Activated T-helper 1 cell treated with anti-CD3 and anti-CD28 coated beads, Interleukin-2, amount 50 U/mL, for 16 hours (primary cell): ENCODE data around the gene PDZD7.
A peak's percentile ranks its signal among the peaks of the same experiment; 100 is the strongest.

ENCODE experiments used
- DNase-seq, 2 donors: peaks; one replicate each; pipeline ENCODE4 v3.0.0-alpha.2; 2020; ENCODE audit warnings: low read depth in 1 of 2, low spot score in 1 of 2

The PDZD7 gene

DNA sequence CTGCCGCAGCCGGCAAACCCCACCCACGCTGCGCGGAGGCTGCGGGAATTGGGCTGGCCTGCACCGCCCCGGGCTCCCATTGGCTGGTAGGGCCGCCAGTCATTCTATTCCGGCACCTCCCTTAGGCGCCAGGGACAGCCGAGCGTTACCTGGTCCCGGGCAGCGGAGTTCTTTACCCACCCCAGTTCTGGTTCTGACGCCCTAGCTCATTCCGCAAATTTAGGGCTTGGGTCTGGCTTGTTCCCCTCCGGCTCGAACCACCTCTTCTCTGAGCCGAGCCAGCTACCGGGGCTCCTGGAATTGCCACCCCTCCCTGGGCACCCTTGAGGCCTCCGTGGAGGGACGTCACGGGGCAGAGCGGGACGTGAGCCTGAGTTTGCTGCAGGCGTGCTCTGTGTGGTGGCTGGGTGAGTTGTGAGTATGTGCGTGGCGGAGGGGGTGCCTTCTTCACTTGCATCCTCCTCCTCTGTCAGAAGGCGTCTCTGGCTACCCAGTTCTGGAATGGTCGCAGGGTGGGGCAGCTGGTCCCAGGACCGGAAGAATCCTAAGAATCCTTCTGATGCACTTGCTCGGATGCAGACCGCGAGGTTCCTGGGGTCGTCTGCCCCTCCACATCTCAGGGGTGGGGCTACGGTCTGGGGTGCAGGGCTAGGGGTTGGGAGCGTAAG, at the start of gene PDZD7, which contains the start of gene SFXN3:
TSS of gene PDZD7 (minus strand) at position 2 of the 668 bp plus-strand sequence. CDS start 910 bp downstream, outside the sequence.
TSS of gene SFXN3 (plus strand) at position 107 of the 668 bp plus-strand sequence. CDS start 3,461 bp downstream, outside the sequence.
- peak; percentile 93 to 95 for DNase-seq

DNA sequence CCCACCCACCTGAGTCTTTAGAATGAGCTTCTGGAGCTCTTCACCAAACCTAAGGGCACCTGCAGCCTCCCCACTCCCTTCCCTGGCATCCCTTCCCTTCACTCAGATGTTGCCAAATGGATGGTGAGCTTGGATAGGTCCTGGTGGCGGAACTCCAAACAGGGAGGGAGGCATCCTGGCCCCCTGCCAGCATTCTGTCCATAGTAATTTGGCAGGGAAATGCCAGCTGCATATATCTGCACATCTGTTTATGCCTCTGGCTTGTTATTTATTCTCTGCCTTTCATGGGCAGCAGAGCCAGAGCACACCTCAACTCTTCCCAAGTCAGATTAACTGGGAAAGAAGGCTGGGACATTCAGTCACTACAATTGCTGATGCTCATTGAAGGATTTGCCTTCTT, 48.9 kb upstream of the PDZD7 start:
- DNase-seq, result no peak

DNA sequence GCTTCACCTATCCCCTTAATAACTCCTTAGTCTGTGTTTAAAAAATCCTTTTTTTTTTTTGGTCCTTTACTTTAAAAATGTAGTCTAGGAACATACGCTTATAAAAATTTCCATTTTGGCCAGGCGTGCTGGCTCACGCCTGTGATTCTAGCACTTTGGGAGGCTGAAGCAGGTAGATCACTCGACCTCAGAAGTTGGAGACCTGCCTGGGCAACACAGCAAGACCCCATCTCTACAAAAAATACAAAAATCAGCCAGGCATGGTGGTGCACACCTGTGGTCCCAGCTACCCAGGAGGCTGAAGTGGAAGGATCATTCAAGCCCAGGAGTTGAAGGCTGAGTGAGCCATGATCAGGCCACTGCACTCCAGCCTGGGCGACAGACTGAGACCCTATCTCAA, 45.7 kb upstream of the PDZD7 start:
- no peak for DNase-seq

DNA sequence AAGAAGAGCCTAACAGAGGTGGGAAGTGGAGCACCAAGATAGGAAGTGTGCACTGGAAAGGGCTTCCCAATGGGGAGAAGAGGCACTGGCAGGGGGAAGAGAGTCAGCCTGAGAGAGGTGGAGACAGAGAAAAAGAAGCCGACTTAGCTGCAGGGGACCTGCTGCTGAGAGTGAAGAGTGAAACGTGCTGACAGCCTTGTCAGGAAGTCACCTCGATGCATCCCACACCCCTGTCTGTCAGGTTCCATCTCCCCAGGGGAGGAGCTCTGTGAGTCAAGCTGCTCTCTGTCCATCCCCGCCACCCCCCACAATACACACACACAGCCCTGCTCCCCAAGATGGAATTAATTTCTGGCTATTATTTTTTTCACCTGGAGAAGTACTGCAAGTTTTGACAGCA, 44.8 kb upstream of the PDZD7 start:
- DNase-seq, result no peak

DNA sequence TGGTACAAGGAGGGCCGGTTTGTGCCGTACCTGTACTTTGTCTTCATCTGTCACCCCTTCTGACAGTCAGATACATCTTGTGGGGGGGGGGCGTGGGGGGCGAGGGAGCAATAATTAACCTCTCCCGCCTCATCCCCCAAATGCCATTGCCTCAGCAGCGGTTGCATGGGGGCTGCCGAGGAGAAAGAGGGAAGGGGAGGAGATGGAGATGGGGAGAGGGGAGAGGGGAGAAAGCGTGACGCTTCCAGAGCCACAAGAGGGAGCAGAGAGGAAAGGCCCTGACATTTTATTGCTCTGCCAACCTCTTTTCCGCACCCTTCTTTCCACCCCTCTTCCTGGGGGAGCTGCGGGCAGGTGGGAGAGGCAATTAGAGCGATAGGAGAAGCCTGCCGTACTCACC, 42.7 kb upstream of the PDZD7 start:
- no peak for DNase-seq

DNA sequence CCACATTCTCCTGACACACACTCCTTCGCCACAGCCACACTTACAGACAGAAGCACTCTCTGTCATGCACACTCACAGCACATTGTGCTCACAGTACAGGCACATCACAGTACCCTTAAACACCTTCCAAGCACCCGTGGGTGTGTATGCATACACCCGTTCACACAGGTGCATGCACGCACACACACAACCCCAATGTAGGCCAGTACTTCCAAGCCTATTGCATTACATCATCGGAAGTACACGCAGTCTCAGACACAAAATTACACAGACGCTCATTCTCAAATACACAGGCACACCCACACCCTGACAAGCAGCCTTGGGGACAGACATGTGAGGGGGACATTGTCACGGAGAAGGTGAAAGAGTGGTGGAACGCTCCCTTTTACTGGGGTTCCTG, 42.0 kb upstream of the PDZD7 start:
- DNase-seq, result no peak

DNA sequence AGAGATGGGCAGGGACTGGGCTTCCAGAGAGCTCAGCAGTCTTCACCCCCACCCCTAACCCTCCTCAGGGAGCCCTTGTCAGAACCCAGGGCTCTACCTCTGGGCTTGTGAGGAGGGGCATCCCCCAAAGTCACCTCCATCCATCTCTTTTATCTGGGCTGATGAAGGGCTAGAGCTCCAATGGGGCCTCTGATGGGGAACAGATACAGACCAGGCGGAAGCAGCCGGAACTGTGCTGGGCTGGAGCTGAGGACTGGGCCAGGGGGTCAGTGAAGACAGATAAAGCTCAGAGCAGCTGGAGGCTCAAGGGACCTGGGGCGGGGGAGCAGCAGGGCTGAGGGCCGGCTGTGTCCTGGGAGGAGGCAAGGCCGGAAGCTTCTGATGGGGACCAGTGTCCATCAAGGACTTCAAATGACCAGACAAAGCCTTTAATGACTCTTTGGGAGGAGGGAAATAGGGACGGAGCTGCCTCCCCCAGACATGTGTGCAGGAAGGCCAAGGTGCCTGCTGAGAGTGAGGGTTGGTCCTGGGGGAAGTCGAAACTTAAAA, 41.0 kb upstream of the PDZD7 start:
- DNase-seq, result no peak

DNA sequence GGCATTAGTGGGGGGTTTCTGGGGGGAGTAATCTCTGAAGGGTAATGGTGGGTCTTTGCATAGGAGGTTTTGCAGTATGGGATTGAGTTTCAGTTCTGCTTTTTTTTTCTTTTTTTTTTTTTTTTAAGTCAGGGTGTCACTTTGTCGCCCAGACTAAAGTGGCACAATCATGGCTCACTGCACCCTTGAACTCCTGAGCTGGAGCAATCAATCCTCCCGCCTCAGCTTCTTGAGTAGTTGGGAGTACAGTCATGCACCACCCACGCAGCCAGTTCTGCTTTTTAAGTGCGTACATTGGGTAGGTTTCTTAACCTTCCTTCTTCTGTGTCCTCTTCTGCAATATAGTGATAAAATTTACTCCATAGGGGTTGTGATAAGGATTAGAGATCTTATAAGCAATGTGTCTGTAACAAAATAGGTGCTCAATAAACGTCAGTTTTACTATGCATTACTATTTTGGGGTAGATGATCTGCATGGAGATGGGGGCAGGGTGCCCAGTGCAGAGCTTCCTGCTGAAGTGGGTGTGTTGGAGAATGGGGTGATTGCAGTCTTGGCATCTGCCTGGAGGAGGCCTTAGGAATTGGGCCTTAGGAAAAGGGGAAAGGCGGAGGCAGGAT, 40.4 kb upstream of the PDZD7 start:
- no peak for DNase-seq

DNA sequence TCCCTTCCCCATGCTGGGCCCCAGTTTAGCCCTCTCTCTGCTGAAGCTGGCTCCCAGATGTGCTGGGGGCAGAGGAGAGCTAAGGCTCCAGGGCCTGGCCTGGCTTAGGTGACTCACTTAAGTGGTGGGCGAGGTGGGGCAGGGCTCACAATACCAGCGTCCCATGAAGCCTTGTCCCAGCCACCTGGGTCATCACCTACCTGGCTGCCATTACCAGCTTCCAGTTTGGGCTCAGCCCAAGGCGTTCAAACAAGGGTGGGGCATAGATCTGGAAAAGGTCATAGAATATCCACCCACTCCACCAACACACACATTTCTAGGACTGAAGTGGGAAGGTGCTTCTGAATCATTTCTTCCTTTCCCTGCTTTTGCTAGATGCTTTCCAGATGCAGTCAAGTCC, 39.2 kb upstream of the PDZD7 start:
- DNase-seq, result no peak

DNA sequence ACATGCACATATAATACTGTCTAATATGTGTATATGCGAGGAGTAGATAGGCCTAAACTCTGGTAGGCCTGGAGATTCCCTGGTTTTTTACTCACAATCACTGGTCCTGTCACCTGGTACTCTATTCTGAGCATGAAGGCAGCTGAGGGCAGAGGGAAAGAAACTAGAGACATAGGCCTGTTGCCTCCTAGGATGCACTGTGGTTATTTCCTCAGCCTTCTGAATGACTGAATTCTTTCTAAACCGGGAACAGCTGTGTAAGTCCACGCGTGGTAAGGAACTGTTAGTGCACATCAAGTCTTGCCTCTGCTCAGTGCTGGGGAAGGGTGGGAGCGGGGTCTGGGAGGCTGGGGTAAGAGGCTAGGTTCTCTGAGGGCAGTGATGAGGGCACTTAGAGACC, 38.5 kb upstream of the PDZD7 start:
- DNase-seq, result no peak

DNA sequence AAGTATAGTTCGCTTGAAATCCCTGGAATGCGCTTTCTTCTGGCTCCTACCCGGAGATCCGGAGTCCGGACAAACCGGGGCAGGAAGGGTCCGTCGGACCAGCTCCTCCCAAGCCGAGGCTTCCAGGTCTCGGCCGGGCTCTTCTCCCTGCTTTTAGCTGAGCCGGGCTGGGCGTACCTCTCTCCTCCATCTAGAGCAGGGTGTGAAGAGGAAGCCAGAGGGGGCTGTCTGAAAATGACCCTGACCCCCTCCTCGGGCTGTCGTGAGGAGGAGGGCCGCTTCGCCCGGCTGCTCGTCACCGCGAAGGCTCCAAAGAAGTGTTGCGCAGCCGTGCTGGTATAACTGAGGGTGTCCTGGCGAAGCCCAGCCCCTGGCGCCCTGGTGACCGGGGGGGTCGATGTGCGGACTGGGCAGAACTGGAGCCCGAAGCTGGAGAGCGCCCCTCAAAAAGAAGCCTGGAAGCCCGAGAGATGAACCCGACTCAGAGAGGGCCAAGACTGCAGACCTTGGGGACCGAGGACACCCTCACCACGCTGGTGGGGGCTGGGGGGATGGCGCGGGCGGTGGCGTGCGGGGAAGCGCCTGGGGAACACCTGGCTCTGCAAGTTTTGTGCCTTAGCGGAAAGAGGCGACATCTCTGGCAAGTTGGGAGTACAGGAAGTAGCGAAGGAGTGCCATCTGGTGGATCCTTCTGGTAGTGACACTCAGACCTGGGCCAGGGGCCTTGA, 36.6 kb upstream of the PDZD7 start:
- DNase-seq, result peak; percentile 46 to 60

DNA sequence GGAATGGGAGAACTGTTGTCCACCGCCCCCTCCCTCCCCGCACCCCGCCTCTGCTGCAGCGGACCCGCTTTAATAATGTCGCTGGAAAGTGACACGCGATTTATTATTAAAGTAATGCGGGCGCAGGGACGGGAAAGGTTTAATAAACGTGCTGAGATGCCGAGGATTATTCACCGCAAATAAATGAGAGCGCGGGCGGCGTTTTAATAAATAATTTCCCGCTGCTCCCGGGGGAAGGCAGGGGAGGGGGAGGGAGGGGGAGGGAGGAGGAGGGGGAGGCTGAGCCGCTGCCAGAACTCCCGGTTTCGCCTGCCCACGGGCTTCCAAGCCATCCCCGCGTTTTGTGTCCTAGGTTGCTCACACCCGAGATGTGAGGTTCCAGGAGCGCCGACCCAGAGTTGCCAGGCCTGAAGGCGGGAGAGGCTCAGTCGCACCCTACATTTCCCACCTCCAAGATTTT, 36.0 kb upstream of the PDZD7 start:
- no peak for DNase-seq

DNA sequence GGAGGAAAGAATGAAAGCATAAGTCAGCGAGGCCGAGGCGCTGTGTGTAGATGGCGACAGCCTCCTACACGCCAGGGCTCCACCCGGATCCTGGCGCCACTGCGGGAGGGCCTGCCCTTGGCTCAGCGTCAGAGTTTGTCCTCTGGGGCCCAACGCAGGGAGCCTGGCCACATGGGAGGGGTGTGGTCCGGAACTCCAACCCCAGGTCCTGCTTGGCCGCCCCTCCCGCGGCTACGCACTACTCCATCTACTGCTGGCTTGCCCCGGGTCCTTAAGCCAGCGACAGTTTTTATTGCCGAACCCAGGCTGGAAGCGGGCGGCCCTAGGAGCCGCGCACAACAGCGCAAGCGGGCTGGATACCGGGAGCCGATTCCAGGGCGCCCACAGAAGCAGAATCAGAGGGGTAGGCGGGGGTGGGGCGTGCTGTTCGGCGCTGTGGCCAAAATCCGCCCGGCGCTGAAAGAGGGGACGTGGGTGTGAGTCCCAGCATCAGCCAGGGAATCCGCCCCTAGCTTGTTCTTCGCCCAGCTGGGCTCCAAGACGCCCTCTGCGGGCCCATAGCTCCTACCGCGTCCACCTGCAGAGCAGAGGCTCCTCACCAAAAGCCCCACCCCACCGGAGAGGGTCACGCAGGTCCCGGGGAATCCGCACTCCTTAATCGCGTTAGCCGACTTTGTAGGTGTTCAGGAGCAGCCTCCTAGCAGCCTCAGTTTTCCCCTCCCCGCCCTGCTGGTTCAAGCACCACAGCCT, 35.4 kb upstream of the PDZD7 start:
- DNase-seq, result no peak

DNA sequence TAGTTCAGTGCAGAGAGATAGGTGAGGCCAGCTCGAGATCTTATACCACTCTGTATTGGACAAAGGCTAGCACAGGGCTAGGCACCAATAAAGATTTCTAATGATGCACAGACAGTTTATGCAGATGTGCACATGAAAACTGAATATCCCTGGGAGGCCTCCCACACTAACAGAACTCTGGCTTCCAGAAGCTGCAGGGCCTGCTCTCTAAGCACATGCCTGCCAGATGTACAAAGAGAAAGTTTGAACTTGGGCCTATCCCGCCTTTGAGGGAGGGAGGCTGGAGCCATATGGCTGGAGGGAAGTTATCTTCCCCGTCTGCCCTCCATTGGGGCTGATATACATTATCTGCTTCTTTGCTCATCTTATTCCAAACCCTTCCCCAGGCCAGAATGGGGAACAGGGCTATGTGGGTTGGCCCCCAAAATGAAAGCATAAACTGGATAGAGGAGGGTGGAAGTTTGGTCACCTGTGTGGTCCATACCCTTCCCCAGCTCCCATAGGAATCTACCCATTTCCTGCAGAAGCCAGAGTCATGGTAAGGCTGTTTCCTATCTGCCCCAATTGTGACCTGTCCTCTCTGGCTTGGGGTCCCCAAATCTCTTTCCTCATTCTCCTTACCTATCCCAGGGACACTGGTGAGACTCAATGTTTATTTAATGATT, 34.7 kb upstream of the PDZD7 start:
- no peak for DNase-seq

DNA sequence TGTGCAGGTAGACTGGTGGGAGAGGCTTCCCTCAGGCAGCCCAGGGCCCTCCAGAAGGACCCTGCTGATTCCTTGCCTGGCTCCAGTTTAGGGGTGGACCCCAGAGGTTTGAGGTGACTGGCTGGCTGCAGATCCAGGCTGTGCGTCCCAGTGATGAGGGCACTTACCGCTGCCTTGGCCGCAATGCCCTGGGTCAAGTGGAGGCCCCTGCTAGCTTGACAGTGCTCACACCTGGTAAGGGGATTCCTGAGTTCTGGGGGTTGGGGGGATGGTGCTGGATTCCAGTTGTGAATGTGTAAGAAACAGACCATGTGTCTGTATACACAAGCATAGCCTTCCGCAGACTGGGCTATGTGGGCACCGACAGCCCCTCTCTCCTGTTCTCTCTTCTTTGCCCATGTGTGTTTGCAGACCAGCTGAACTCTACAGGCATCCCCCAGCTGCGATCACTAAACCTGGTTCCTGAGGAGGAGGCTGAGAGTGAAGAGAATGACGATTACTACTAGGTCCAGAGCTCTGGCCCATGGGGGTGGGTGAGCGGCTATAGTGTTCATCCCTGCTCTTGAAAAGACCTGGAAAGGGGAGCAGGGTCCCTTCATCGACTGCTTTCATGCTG, 33.6 kb upstream of the PDZD7 start:
- no peak for DNase-seq

DNA sequence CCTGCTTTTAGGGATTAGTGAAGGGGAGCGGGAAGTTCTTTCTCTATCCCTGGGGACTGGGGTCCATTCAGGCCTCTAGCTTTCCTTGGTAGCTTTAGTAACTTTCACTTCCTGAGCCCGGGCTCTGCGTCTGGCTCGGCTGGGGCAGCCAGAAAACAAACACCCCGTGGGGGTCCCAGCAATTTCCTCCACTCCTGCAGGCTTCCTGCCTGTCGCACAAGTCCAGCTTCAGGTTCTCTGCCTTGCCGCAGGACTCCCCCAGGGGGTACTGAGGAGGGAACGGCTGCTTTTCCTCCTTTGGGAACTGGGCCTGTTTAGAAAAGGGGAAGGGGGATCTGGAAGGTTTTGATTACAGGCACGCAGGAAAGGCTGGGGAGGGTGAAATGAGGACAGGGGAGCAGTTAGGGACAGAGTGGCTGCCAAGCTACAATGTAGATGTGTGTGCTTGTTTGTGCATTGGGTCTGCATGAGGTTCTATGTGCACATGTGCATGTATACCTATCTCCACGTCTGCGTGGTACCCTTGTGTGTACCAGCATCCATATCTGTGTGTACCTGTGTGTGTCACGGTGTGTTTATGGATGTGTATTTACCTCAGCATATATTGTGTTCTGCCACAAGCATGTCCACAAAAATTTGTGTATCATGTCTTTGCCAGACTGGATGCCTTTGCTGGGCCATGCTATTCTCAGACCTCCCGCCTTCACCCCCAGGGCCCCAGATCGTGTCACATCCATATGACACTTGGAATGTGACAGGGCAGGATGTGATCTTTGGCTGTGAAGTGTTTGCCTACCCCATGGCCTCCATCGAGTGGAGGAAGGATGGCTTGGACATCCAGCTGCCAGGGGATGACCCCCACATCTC, 32.9 kb upstream of the PDZD7 start:
- DNase-seq, result no peak

DNA sequence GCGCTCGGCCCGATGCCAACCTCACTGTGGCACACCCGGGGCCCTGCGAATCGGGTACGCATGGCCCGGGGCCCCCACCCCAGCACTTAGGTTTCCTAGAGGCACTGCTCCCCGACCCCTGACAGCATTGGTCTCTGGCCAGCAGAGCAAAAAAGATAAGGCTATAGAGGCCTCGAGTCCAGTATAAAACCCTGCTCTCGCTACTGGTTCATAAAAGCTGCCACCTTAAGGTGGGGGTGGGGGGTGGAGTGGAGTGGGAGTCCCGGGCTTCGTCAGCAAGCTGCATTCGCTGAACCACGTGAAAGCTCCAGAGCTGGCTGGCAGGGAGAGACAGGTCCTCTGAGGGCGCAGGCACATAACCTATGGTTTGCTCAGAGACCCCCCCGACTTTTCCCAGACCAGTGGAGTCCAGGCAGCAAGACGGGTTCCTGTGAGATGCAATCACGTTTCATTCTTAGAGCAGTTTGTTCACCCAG, 32.2 kb upstream of the PDZD7 start:
- DNase-seq, result no peak

DNA sequence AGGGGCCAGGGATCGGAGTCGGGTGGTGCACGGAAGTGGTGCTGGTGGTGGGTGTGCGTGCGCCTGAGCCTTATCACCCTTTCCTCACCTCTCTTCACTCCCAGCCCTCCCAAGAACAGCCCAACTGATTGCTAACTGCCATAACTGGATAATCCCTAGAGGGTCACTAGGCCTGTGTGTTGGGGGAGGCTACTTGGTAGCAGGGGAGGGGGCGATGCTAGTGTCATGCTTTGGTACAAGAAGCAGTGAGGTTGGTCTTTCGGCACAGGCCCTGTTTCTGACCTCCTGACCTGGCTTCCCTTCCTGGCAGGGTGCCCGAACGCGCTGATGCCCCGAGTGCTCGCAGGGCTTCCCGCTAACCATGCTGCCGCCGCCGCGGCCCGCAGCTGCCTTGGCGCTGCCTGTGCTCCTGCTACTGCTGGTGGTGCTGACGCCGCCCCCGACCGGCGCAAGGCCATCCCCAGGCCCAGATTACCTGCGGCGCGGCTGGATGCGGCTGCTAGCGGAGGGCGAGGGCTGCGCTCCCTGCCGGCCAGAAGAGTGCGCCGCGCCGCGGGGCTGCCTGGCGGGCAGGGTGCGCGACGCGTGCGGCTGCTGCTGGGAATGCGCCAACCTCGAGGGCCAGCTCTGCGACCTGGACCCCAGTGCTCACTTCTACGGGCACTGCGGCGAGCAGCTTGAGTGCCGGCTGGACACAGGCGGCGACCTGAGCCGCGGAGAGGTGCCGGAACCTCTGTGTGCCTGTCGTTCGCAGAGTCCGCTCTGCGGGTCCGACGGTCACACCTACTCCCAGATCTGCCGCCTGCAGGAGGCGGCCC, 31.5 kb upstream of the PDZD7 start:
- no peak for DNase-seq
